GM12864 (cell line): ENCODE results near the gene ECSCR.

Experiments used
- DNase-seq: peaks from one replicate; pipeline ENCODE4 v3.0.0-alpha.2; 2011; ENCODE audit warnings: low read depth
- H3K4me3 ChIP-seq: 2 replicates; pipeline ENCODE4 v1.5.1; 2011; ENCODE audit warnings: mild to moderate bottlenecking, low read depth, low read length, control low read depth
- TF ChIP-seq, protein P1 (sequence below): IDR thresholded peaks from 2 replicates; pipeline ENCODE4 v1.5.1; 2011; ENCODE audit warnings: low read depth, mild to moderate bottlenecking, moderate library complexity, low read length, control low read depth, inconsistent platforms; ENCODE audit errors: missing control alignments

ECSCR gene

DNA sequence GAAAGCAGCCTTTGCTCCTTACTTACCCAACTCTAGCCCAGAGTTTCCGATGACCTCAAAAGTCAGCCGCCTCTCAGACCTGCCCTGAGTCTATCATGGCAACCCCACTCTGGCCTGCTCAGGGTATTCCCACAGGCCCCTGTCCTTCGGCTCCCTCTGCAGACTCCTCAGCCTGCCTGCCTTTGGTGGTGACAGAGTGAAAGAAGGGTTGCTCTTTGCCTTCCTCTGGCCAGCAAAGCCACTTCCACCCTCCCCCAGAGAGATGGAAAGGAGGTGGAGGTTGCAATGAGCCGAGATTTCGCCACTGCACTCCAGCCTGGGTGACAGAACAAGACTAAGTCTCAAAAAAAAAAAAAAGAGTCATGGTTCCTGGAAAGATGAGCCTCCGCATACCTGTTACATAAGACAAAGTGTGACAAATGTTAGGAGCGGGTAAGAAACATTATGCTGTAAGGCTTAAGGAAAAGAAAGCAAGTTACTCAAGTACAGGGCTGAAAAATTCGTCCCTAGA lies 5.9 kb upstream of the ECSCR start:
- TF ChIP-seq, protein P1, sequence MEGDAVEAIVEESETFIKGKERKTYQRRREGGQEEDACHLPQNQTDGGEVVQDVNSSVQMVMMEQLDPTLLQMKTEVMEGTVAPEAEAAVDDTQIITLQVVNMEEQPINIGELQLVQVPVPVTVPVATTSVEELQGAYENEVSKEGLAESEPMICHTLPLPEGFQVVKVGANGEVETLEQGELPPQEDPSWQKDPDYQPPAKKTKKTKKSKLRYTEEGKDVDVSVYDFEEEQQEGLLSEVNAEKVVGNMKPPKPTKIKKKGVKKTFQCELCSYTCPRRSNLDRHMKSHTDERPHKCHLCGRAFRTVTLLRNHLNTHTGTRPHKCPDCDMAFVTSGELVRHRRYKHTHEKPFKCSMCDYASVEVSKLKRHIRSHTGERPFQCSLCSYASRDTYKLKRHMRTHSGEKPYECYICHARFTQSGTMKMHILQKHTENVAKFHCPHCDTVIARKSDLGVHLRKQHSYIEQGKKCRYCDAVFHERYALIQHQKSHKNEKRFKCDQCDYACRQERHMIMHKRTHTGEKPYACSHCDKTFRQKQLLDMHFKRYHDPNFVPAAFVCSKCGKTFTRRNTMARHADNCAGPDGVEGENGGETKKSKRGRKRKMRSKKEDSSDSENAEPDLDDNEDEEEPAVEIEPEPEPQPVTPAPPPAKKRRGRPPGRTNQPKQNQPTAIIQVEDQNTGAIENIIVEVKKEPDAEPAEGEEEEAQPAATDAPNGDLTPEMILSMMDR: no peak
- no peak for DNase-seq
- no peak overlapping the region for H3K4me3 ChIP-seq

DNA sequence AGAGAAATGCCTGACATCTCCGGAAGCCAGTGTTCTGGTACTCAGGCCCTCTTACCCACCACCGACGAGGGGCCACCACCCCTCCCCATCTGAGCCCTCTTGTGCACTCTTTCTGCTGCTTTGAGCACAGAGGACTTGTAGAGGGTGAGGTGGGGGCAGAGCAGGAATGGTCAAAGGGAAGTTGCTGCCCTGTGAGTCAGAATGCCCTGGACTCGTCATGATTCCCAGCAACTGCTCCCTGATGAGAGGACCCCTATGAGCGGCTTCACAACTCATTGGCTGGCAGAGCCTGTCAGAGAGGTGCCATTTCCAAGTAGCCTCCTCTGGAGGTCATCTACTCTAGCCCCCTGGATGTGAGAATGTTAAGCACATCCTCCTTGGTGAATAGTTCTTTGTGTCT lies 845 bp downstream of the ECSCR start:
- DNase-seq: no peak
- TF ChIP-seq, protein P1: no peak
- no peak overlapping the region for H3K4me3 ChIP-seq

DNA sequence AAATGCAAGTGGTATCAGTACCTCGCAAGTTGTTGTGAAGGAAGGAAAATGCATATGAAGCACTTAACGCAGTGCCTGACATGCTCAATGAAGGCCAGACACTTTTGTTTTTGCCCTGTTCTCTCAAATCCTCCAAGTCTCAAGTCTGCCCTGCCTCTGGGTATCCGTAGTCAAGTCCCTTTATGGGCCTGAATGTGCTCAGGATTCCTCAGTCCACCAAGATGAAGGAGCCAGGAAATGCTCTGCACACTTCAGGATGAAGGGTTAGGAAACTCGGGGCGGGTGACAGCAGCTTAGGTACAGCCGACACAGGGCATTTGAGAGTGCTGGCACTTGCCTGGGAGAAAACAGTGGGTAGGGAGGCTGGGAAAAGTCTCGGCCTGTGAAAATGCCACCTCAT lies 1.4 kb downstream of the ECSCR start:
- TF ChIP-seq, protein P1: no peak
- H3K4me3 ChIP-seq: no peak overlapping the region
- DNase-seq: no peak

DNA sequence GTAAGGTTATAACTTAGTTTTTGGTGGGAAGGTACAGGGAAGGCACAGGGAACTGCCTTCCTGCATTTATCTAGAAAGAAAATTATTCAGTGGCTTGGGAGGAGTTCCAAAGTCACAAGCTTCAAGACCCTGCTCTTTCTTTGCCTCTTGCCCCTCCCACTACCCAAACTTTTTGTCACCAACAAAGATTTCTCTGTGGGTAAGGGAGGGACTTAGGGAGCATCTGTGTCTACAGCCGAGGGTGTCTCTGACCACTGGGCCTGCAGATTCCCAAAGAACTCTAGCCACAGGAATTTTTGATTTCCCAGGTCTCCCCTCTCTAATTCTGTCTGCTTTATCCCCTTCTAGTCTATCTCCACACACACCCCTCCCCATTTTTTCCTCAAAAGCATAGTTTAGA lies 2.1 kb downstream of the ECSCR start:
- no peak overlapping the region for H3K4me3 ChIP-seq
- TF ChIP-seq, protein P1: no peak

DNA sequence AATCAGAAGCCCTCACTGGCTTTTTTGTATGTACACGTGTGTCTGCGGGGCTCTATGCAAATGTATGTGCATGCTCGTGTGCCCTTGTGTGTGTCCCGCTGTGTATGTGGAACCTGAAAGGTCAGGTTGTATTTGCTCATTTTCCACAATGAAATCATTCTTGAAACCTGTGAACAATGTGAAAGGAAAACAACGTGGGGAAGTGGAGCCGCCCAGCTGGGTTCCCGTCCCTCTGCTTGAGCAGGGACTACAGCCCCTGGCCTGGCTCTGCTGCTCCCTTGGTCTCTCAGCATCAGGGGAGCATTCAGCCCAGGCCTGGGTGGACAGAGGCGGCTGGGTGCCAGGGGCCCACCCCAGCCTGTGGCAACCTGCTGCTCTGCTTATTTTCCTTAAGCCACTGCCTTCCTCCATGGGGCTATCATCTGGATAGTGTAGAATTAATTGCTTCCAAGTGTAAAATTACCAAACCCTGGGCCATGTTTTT lies 3.0 kb downstream of the ECSCR start:
- TF ChIP-seq, protein P1: no peak
- DNase-seq: peak; percentile 50
- H3K4me3 ChIP-seq: no peak overlapping the region

More for the DNA sequence above, 2.1 kb downstream of the ECSCR start:
- no peak for DNase-seq

DNA sequence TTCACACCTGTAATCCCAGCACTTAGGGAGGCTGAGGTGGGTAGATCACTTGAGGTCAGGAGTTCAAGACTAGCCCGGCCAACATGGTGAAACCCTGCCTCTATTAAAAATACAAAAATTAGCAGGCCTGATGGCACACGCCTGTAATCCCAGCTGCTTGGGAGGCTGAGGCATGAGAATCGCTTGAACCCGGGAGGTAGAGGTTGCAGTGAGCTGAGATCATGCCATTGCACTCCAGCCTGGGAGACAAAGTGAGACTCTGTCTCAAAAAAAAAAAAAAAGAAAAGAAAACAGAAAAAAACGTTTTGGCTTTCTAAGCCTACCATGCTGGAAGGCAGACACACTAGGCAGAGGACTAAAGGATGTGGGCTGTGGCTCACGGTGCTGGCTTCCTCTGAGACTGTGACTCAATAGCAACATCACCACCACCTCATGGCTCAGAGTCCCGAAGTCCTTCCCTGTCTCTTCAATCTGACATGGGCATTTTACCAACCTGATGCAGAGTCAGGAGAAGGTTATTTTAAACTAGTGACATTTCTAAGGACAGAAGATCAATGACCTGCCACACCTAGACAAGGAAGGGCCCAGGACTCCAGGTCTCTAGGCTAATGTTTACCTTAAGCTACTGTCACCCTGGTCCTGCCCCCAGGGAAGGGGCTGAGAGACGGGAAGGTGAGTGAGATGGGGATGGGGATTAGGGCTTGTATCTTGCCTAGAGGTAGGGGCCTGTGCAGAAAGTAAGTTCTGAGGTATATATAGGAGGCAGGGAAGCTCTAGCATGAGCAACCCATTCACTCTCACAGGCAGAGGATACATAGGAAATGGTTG lies 3.7 kb downstream of the ECSCR start:
- DNase-seq: peak; percentile 73
- no peak overlapping the region for H3K4me3 ChIP-seq
- TF ChIP-seq, protein P1: no peak
